HG03565 (cell line): ENCODE measurements around the gene PCDHA4.

Source experiments
- ATAC-seq: cut with Tn5 transposase; IDR thresholded peaks from one replicate; pipeline ENCODE4 v1.9.1; 2021; ENCODE audit warnings: mild to moderate bottlenecking, moderate library complexity; ENCODE audit not compliant: unreplicated experiment

PCDHA4 gene

DNA sequence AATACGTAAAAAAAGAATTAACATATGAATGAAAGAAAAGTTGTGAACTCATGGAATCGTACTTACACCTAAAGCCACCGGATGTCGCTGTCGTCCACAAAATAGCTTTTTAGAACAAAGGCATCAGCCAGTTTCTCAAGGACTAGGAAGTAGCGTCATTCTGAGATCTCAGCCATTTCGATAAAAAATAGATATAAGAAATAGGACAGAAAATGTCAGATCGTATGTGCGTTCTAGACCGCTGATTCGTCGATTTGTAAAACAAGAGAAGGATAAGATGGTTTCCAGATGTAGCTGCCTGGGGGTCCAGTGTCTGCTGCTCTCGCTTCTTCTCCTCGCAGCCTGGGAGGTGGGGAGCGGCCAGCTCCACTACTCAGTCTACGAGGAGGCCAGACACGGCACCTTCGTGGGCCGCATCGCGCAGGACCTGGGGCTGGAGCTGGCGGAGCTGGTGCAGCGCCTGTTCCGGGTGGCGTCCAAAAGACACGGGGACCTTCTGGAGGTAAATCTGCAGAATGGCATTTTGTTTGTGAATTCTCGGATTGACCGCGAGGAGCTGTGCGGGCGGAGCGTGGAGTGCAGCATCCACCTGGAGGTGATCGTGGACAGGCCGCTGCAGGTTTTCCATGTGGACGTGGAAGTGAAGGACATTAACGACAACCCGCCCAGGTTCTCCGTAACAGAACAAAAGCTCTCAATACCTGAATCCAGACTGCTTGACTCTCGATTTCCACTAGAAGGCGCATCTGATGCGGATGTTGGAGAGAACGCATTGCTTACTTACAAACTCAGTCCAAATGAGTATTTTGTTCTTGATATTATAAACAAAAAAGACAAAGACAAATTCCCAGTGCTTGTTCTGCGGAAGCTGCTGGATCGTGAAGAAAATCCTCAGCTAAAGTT is 49.2 kb downstream of the PCDHA4 start, which contains the start of gene PCDHA10:
Gene PCDHA10, plus strand, starts transcription at position 126 of the 903 bp plus-strand sequence. Its CDS starts 152 bp downstream, at position 278.
- ATAC-seq: no peak

DNA sequence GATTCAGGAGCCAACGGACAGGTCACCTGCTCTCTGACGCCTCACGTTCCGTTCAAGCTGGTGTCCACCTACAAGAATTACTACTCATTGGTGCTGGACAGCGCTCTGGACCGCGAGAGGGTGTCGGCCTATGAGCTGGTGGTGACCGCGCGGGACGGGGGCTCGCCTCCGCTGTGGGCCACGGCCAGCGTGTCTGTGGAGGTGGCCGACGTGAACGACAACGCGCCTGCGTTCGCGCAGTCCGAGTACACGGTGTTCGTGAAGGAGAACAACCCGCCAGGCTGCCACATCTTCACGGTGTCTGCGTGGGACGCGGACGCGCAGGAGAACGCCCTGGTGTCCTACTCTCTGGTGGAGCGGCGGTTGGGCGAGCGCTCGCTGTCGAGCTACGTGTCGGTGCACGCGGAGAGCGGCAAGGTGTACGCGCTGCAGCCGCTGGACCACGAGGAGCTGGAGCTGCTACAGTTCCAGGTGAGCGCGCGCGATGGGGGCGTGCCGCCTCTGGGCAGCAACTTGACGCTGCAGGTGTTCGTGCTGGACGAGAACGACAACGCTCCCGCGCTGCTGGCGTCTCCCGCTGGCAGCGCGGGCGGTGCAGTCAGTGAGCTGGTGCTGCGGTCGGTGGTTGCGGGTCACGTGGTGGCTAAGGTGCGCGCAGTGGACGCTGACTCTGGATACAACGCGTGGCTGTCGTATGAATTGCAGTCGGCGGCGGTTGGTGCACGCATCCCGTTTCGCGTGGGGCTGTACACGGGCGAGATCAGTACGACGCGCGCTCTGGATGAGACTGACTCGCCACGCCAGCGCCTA is 50.5 kb downstream of the PCDHA4 start:
- ATAC-seq: no peak

DNA sequence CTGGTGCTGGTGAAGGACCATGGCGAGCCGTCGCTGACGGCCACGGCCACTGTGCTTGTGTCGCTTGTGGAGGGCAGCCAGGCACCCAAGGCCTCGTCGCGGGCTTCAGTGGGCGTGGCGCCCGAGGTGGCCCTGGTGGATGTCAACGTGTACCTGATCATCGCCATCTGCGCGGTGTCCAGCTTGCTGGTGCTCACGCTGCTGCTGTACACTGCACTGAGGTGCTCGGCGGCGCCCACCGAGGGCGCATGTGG is 51.0 kb downstream of the PCDHA4 start:
- no peak for ATAC-seq

DNA sequence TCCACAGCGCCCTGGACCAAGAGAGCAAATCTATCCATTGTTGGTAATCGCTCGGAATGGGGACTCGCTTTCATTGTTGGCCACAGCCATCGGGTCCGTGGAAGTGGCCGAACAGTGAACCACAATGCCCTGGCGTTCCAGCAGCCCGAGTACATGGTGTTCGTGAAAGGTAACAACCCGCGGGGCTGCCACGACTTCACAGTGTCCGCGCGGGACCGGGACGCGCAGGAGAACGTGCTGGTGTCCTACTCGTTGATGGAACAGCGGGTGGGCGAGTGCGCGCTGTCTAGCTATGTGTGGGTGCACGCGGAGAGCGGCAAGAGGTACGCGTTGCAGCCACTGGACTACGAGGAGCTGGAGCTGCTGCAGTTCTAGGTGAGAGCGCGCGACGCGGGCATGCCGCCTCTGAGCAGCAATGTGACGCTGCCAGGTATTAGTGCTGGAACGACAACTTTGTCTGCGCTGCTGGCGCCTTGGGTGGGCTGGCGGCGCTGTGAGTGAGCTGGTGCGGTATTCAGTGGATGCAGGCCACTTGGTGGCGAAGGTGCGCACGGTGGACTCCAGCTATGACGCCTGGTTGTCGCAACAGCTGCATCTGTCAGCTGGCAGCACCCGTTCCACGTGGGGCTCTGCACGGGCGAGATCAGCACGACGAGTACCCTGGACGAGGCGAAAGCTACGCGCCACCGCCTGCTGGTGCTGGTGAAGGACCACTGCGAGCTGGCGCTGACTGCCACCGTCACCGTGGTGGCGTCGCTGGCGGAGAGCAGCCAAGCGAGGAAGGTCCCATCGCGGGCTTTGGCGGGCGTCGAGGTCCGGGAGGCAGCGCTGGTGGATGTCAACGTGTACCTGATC is 55.8 kb downstream of the PCDHA4 start:
- ATAC-seq: no peak
